ENCODE results near the gene FOXO3B.
"Not testable (repeated sequence)": the region's sequence is repeated elsewhere in the genome, so short reads cannot be mapped to it uniquely, and the experiment has no call there.

DNA sequence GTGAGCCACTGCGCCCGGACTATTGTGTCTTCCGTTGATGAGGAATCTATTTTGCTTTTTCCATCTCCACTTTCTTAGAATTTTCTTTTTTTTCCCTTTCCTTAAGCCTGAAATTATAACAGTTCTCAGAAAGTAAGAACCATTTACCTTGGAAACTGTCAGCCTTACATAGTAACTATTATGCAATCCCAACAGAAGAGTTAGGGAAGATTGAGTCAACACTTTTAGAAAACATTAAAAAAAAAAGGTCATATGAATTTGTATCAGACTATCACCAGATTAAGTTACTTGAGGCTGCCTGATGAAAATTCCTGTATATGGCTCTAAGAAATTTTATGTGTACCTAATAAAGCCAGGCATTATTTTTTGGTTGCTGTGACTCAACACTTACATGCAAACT is 26.1 kb upstream of the FOXO3B start:
- not testable (repeated sequence) for TF ChIP-seq TCF4 (CRISPR knock-in tag; IDR thresholded peaks at IDR 0.05; ENCODE audit: borderline replicate concordance); OSR1 (CRISPR knock-in tag; IDR thresholded peaks at IDR 0.05); TOX (CRISPR knock-in tag; IDR thresholded peaks at IDR 0.05; ENCODE audit: borderline replicate concordance); RARB (CRISPR knock-in tag; IDR thresholded peaks at IDR 0.05); PATZ1 (CRISPR knock-in tag; IDR thresholded peaks at IDR 0.05; ENCODE audit: borderline replicate concordance); BACH2 (CRISPR knock-in tag; IDR thresholded peaks at IDR 0.05; ENCODE audit: borderline replicate concordance); CSDC2 (CRISPR knock-in tag; IDR thresholded peaks at IDR 0.05); SNAI2 (CRISPR knock-in tag; IDR thresholded peaks at IDR 0.05); ESRRG (CRISPR knock-in tag; IDR thresholded peaks at IDR 0.05); ZNF8 (CRISPR knock-in tag; IDR thresholded peaks at IDR 0.05); ZFP30 (CRISPR knock-in tag; IDR thresholded peaks at IDR 0.05)

Data from SK-N-SH treated with all-trans-retinoic acid at 6 μM for 48 hours (cell line).